Amniotic stem cell (primary cell): Measurements from ENCODE around the gene MRGPRF.

Source experiments
- DNase-seq: peaks from one replicate; lab custom pipeline; 2025; lab: John Stamatoyannopoulos, UW

Gene MRGPRF

GRCh38 chr11:69013009-69013951 is at the start of gene MRGPRF:
MRGPRF (minus strand) TSS chr11:69013246; CDS start chr11:69009901, 3,345 bp downstream.
- peak; percentile 48 for DNase-seq

GRCh38 chr11:69062169-69062855 is 49.3 kb upstream of the MRGPRF start:
- DNase-seq = no peak

- DNase-seq = no peak
Measured at GRCh38 chr11:69061713-69062053, 48.6 kb upstream of the MRGPRF start.

- DNase-seq = no peak
Measured at GRCh38 chr11:69060806-69061712, 48.0 kb upstream of the MRGPRF start.

- no peak for DNase-seq
Measured at GRCh38 chr11:69059985-69060384, 46.9 kb upstream of the MRGPRF start.

- DNase-seq = no peak
Measured at GRCh38 chr11:69059429-69059828, 46.4 kb upstream of the MRGPRF start.

- DNase-seq = no peak
Measured at GRCh38 chr11:69058511-69059270, 45.6 kb upstream of the MRGPRF start.

GRCh38 chr11:69057801-69058200 is 44.8 kb upstream of the MRGPRF start:
- no peak for DNase-seq

GRCh38 chr11:69057236-69057635 is 44.2 kb upstream of the MRGPRF start:
- DNase-seq = no peak

- DNase-seq = no peak
Measured at GRCh38 chr11:69055598-69056516, 42.8 kb upstream of the MRGPRF start.

GRCh38 chr11:69055212-69055586 is 42.2 kb upstream of the MRGPRF start:
- no peak for DNase-seq

- DNase-seq = no peak
Measured at GRCh38 chr11:69054397-69055211, 41.6 kb upstream of the MRGPRF start.

GRCh38 chr11:69053546-69054396 is 40.7 kb upstream of the MRGPRF start:
- DNase-seq = no peak

GRCh38 chr11:69053169-69053477 is 40.1 kb upstream of the MRGPRF start:
- DNase-seq = no peak

- no peak for DNase-seq
Measured at GRCh38 chr11:69052343-69053168, 39.5 kb upstream of the MRGPRF start.

- no peak for DNase-seq
Measured at GRCh38 chr11:69051381-69052342, 38.6 kb upstream of the MRGPRF start.
